Gastrocnemius medialis (tissue), 4 donors: Measurements from ENCODE around the gene ZNF467. TPM values are rescaled to one million over a fixed set of nuclear protein-coding genes. Genes with fewer than 3 reads are reported as not detected.

ENCODE experiments used
- ATAC-seq, 2 donors: fragments of 150-250 bp; one replicate each; pipeline ENCODE4 v1.9.1; 2016
- DNase-seq, 2 donors: peaks; one replicate each; pipeline ENCODE4 v3.0.0-alpha.2; 2019
- H3K27ac ChIP-seq, 4 donors: fragments of 200-600 bp; sonication (generic); 1 replicate in 1 of 4; 2 replicates in 3 of 4; pipeline ENCODE4 v1.5.1; 2016 to 2018; ENCODE audit warnings: mild to moderate bottlenecking in 2 of 4, moderate library complexity in 1 of 4
- H3K27me3 ChIP-seq, 3 donors: fragments of 200-600 bp; sonication (generic) in 2 of 3; 1 replicate in 1 of 3; 2 replicates in 2 of 3; pipeline versions ENCODE4 v1.5.1 to v1.6.0; 2016 to 2019; ENCODE audit warnings: mild to moderate bottlenecking in 1 of 3, moderate library complexity in 1 of 3
- H3K36me3 ChIP-seq, 2 donors: fragments of 200-600 bp; sonication (generic) in 1 of 2; one replicate each; pipeline ENCODE4 v1.5.1; 2017 to 2018
- H3K4me1 ChIP-seq, 2 donors: fragments of 200-600 bp; sonication (generic) in 1 of 2; one replicate each; pipeline ENCODE4 v1.5.1; 2016 to 2017; ENCODE audit warnings: mild to moderate bottlenecking in 2 of 2
- H3K4me3 ChIP-seq, 4 donors: fragments of 200-600 bp; sonication (generic) in 3 of 4; 1 replicate in 1 of 4; 2 replicates in 3 of 4; pipeline ENCODE4 v1.5.1; 2016 to 2019; ENCODE audit warnings: mild to moderate bottlenecking in 2 of 4
- H3K9me3 ChIP-seq, 3 donors: fragments of 200-600 bp; sonication (generic) in 2 of 3; 1 replicate in 1 of 3; 2 replicates in 2 of 3; pipeline ENCODE4 v1.5.1; 2016 to 2019
- POLR2A ChIP-seq, 2 donors: fragments of 450-650 bp; IDR thresholded peaks; one replicate each; pipeline ENCODE4 v1.6.1; 2017; ENCODE audit warnings: antibody characterized with exemption in 2 of 2, mild to moderate bottlenecking in 2 of 2, moderate library complexity in 2 of 2
- in situ Hi-C, 4 donors: fragments of 200-750 bp; cut with MboI; loops; one replicate each; pipeline versions ENCODE4 v1.15.0 to v1.8.0; 2017; ENCODE audit warnings: low sequenced_read_pairs in 4 of 4
- intact Hi-C: fragments of 100-400 bp; cut with DNase I; formaldehyde crosslinking; loops from one replicate; pipeline ENCODE4 v1.15.1; 2023; ENCODE audit warnings: low total_unique reads
- total RNA-seq, 4 donors: library from RNA; depleted of rRNA; stranded (reverse); fragments of >200 nt; gene quantifications; one replicate each; pipeline versions ENCODE4 v1.1.0 to v1.2.3, GENCODE V29; 2016
- TF ChIP-seq, protein P1 (sequence below), 5 experiments: fragments of 450-650 bp in 3 of 5; fragments of 200-600 bp in 2 of 5; sonication (generic) in 2 of 5; IDR thresholded peaks in 4 of 5; conservative IDR thresholded peaks in 1 of 5; 1 replicate in 4 of 5; 2 replicates in 1 of 5; pipeline ENCODE4 v1.5.1; 2016 to 2019; ENCODE audit warnings: antibody characterized with exemption in 5 of 5, mild to moderate bottlenecking in 3 of 5, moderate library complexity in 3 of 5

Gene ZNF467
- total RNA-seq, 4 donors from 2014 or later, result 0.15 to 1.8 (median 0.95) TPM

DNA sequence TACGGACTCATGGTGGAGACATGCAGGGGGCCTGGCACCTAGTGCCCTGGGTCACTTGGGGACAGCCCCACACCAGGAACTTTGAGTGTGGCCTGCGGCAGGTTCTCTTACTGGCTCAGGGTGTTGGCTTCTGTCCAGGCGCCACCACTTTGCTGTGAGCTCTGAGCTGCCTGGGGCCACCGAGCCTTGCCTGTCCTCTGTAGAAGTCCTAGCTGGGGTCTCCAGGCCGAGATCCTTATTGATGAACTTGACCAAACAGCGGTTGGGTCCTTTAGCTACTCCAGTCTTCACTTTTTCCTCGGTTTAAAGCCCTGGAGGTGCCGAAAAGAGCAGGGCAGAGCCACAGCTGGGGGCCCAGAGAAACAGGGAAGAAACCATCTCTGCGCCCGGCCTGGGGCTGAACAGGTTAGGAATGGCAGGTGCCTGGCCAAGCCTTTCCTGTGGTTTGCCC lies 41.3 kb downstream of the ZNF467 start:
- ATAC-seq, result no peak
- H3K36me3 ChIP-seq, result peaks cover 0 to 24% of the 10 kb centered on the region in 2 donors

DNA sequence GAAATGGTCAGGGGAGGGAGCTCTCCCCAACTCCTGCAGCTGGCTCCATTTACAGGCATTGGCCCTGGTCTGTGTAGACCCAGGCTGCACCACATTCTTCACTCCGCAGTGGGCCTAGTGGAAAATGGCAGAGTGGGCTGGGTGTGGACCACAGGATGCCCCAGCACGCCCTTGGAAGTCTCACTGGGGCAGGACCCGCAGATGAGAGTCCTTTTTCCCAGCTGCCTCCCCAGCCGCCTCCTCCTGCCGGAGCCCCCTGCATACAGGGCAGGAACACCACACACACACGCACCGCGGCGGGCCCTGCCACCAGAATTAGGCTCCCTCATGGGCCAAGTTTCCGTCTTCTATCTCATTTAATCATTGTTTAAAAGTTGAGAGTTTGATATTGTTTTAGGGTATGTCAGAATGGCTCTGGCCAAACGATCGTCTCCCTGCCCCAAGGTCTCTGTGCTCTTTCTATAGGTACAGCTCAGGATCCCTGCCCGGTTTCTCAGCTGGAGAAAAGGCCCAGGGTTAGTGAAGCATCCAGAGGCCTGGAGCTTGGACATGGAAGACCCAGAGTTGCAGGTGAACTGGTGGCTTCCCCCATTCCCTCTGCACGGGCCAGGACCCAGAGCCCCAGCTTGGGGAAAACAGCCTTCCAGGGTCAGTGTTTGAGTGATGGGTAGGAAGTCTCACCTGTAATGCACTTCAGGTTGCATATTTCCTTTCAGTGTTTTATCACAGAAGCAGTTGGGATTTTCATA lies 42.0 kb downstream of the ZNF467 start:
- in situ Hi-C loops (no loop called here), intact Hi-C loops (no loop called here)
- DNase-seq, result no peak
- TF ChIP-seq, protein P1, sequence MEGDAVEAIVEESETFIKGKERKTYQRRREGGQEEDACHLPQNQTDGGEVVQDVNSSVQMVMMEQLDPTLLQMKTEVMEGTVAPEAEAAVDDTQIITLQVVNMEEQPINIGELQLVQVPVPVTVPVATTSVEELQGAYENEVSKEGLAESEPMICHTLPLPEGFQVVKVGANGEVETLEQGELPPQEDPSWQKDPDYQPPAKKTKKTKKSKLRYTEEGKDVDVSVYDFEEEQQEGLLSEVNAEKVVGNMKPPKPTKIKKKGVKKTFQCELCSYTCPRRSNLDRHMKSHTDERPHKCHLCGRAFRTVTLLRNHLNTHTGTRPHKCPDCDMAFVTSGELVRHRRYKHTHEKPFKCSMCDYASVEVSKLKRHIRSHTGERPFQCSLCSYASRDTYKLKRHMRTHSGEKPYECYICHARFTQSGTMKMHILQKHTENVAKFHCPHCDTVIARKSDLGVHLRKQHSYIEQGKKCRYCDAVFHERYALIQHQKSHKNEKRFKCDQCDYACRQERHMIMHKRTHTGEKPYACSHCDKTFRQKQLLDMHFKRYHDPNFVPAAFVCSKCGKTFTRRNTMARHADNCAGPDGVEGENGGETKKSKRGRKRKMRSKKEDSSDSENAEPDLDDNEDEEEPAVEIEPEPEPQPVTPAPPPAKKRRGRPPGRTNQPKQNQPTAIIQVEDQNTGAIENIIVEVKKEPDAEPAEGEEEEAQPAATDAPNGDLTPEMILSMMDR (IDR thresholded peaks at IDR 0.05 in 4 of 5, conservative IDR thresholded peaks at IDR 0.05 in 1 of 5), result no peak
- Histone ChIP-seq H3K4me1 (peaks cover 4 to 30% of the 10 kb centered on the region in 2 donors), H3K27me3 (no peaks in the 10 kb centered on the region), H3K9me3 (no peaks in the 10 kb centered on the region), H3K4me3 (no peak overlapping the region), H3K36me3 (peaks cover 0 to 24% of the 10 kb centered on the region in 2 donors), H3K27ac (peak overlapping the region in 1 of 4 donors; percentile 68)
- ATAC-seq, result no peak

More for the DNA sequence above, 41.3 kb downstream of the ZNF467 start:
- no peaks in the 10 kb centered on the region for H3K9me3 ChIP-seq
- no peak overlapping the region for H3K4me3 ChIP-seq
- peaks cover 4 to 26% of the 10 kb centered on the region in 2 donors for H3K4me1 ChIP-seq
- TF ChIP-seq, protein P1 (IDR thresholded peaks at IDR 0.05 in 4 of 5, conservative IDR thresholded peaks at IDR 0.05 in 1 of 5), result no peak
- TF ChIP-seq POLR2A (IDR thresholded peaks at IDR 0.05), result no peak
- in situ Hi-C loops, result no loop called here
- intact Hi-C loops, result no loop called here
- H3K27ac ChIP-seq, result no peak overlapping the region
- H3K27me3 ChIP-seq, result no peaks in the 10 kb centered on the region
- no peak for DNase-seq

DNA sequence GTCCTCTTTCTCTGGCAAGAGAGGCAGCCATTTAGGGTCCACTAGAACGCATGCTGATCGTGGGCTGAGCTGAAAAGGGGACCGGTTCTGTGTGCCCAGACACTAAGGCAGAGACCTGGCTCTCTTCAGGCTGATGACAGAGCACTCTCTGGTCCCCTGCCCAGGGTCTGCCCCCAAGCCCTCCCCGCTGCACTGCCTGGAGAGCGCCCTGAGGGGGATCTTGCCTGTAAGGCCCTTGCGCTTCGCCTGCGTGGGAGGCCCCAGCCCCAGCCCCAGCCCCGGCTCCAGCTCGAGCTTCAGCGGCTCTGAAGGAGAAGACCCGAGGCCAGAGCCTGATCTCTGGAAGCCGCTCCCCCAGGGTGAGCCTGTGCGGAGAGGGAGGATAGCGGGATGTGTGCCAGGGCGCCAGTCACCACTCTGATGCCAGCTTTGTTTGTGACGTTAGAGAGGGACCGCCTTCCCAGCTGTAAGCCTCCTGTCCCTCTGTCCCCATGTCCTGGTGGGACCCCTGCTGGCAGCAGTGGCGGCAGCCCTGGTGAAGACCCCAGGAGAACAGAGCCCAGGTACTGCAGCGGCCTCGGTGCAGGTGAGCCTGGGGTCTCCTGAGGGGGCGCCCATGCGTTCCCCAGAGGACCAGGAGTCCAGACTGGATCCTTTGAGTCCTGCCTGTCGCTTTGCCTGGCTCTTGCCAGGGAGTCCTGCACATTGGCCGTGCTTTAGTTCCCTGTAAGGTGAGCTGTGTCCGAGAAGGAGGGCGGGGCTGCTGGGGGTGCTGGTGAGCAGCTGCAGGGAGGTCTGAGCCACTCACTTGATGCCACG lies 43.2 kb downstream of the ZNF467 start:
- TF ChIP-seq POLR2A (IDR thresholded peaks at IDR 0.05), result no peak
- TF ChIP-seq, protein P1 (IDR thresholded peaks at IDR 0.05 in 4 of 5, conservative IDR thresholded peaks at IDR 0.05 in 1 of 5), result no peak
- H3K27ac ChIP-seq, result peak overlapping the region; percentile 1 to 73 (median 56)
- peaks cover 4 to 30% of the 10 kb centered on the region in 2 donors for H3K4me1 ChIP-seq
- in situ Hi-C loops (no loop called here), intact Hi-C loops (no loop called here)
- peaks cover 0 to 34% of the 10 kb centered on the region in 2 donors for H3K36me3 ChIP-seq
- peak overlapping the region in 1 of 4 donors; percentile 19 for H3K4me3 ChIP-seq
- ATAC-seq, result peak; percentile 34 to 70
- peak in 1 of 2 donors; percentile 55 for DNase-seq
- H3K27me3 ChIP-seq, result no peaks in the 10 kb centered on the region
- no peaks in the 10 kb centered on the region for H3K9me3 ChIP-seq

DNA sequence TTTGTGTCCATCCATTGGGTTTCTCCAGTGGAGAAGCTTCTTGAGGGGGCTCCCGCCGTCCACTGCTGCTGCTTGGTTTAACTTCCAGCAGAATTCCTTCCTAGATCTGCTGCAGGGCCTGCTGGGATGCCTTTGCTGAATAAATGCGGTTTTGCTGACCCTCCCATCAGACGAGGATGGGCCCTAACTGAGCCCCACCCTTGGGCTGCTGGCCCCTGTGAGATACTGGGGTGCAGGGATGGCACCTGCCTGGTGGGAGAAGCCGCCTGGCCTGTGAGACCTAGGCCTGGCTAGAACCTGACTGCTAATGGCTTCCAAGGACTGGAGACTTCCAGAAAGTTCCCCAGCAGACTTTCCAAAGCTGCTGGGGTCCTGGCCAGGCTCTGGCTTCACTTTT lies 43.8 kb downstream of the ZNF467 start:
- peak overlapping the region in 3 of 4 donors; percentile 43 to 73 (median 68) for H3K27ac ChIP-seq
- TF ChIP-seq, protein P1 (IDR thresholded peaks at IDR 0.05 in 4 of 5, conservative IDR thresholded peaks at IDR 0.05 in 1 of 5), result no peak
- TF ChIP-seq POLR2A (IDR thresholded peaks at IDR 0.05), result no peak
- no peak for ATAC-seq
- no peaks in the 10 kb centered on the region for H3K27me3 ChIP-seq
- H3K4me1 ChIP-seq, result peaks cover 4 to 30% of the 10 kb centered on the region in 2 donors
- H3K4me3 ChIP-seq, result no peak overlapping the region
- in situ Hi-C loops (no loop called here), intact Hi-C loops (no loop called here)
- DNase-seq, result no peak
- H3K36me3 ChIP-seq, result peaks cover 0 to 40% of the 10 kb centered on the region in 2 donors
- H3K9me3 ChIP-seq, result no peaks in the 10 kb centered on the region
